Measurements from ENCODE around the gene BCAS3.

DNA sequence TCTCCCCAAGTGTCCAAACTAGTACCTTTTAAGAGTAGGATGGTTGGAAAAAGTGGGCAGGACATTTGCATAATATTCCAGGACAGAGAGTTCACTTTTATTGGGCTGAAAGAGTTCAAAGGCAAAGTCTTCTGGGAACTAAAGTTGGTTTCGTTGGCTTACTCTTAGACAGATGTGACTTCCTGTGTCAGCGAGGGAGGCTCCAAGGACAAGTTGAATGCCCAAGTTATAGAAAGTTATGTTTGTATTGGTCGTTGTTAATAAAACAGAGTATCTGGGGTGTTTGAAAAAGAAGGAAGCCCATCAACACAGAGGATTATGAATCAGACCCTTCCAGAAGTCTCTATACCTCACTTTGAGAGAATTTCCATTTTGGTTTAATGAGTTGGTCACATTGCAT, 604.7 kb downstream of the BCAS3 start:
- TF ChIP-seq, protein P1, sequence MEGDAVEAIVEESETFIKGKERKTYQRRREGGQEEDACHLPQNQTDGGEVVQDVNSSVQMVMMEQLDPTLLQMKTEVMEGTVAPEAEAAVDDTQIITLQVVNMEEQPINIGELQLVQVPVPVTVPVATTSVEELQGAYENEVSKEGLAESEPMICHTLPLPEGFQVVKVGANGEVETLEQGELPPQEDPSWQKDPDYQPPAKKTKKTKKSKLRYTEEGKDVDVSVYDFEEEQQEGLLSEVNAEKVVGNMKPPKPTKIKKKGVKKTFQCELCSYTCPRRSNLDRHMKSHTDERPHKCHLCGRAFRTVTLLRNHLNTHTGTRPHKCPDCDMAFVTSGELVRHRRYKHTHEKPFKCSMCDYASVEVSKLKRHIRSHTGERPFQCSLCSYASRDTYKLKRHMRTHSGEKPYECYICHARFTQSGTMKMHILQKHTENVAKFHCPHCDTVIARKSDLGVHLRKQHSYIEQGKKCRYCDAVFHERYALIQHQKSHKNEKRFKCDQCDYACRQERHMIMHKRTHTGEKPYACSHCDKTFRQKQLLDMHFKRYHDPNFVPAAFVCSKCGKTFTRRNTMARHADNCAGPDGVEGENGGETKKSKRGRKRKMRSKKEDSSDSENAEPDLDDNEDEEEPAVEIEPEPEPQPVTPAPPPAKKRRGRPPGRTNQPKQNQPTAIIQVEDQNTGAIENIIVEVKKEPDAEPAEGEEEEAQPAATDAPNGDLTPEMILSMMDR (IDR thresholded peaks at IDR 0.05), result no peak
- TF ChIP-seq EZH2 (IDR thresholded peaks at IDR 0.05; ENCODE audit: borderline replicate concordance, insufficient read depth, low read depth, low read length, poor library complexity, severe bottlenecking), result no peak
